Right atrium auricular region (tissue), 2 donors: ENCODE results near the gene TNRC6C. TPM values are rescaled to one million over a fixed set of nuclear protein-coding genes. Genes with fewer than 3 reads are reported as not detected.
"Not testable (repeated sequence)": the region's sequence is repeated elsewhere in the genome, so short reads cannot be mapped to it uniquely, and the experiment has no call there.

Experiments used
- DNase-seq: peaks from one replicate; pipeline ENCODE4 v3.0.0-alpha.2; 2019; ENCODE audit warnings: low spot score
- H3K27ac ChIP-seq, 2 donors: fragments of 200-600 bp; sonication (generic); 1 replicate in 1 of 2; 2 replicates in 1 of 2; pipeline ENCODE4 v1.5.1; 2016 to 2019
- H3K27me3 ChIP-seq, 2 donors: fragments of 200-600 bp; sonication (generic); one replicate each; pipeline versions ENCODE4 v1.5.1 to v1.6.0; 2017 to 2019
- H3K36me3 ChIP-seq: fragments of 200-600 bp; sonication (generic); one replicate; pipeline ENCODE4 v1.5.1; 2016
- H3K4me1 ChIP-seq, 2 donors: fragments of 200-600 bp; sonication (generic); one replicate each; pipeline versions ENCODE4 v1.5.1 to v1.6.0; 2017 to 2019
- H3K4me3 ChIP-seq, 2 donors: fragments of 200-600 bp; sonication (generic); 1 replicate in 1 of 2; 2 replicates in 1 of 2; pipeline ENCODE4 v1.5.1; 2017 to 2019; ENCODE audit warnings: mild to moderate bottlenecking in 1 of 2, moderate library complexity in 1 of 2
- H3K9me3 ChIP-seq, 2 donors: fragments of 200-600 bp; sonication (generic); one replicate each; pipeline ENCODE4 v1.5.1; 2019
- CTCF ChIP-seq, 2 donors: fragments of 200-600 bp; sonication (generic); IDR thresholded peaks; one replicate each; pipeline ENCODE4 v1.5.1; 2019; ENCODE audit warnings: antibody characterized with exemption in 2 of 2
- total RNA-seq, 2 donors: library from RNA; depleted of rRNA; stranded (reverse); fragments of >200 nt; gene quantifications; one replicate each; pipeline ENCODE4 v1.1.0, GENCODE V29; 2016

TNRC6C gene
- total RNA-seq, 2 donors from 2014 or later, result 8.7 to 13.0 TPM

- Histone ChIP-seq H3K4me1 (peaks cover 0 to 24% of the 10 kb centered on the region in 2 donors), H3K27me3 (no peaks in the 10 kb centered on the region), H3K4me3 (no peak overlapping the region), H3K27ac (peak overlapping the region in 1 of 2 donors; percentile 26), H3K36me3 (no peaks in the 10 kb centered on the region), H3K9me3 (no peaks in the 10 kb centered on the region)
- no peak for DNase-seq
- no peak for TF ChIP-seq CTCF (IDR thresholded peaks at IDR 0.05)
These were observed 155.6 kb downstream of the TNRC6C start for GRCh38 chr17:78113804-78114785.

- Histone ChIP-seq H3K4me1 (peaks cover 0 to 24% of the 10 kb centered on the region in 2 donors), H3K27ac (peak overlapping the region; percentile 26 to 36)
- no peak for DNase-seq
These were observed 156.6 kb downstream of the TNRC6C start for GRCh38 chr17:78114831-78115723.

DNA sequence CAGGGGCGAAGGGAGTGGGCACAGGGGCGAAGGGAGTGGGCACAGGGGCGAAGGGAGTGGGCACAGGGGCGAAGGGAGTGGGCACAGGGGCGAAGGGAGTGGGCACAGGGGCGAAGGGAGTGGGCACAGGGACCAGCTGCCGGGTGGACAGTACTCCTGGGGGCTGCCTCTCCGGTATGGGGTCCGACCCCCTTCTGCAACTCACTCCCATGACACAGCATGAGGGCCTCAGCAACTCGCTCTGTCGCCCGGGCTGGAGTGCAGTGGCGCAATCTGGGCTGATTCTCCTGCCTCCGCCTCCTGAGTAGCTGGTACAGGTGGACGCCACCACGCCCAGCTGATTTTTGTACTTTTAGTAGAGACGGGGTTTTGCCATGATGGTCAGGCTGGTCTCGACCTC, 157.3 kb downstream of the TNRC6C start:
- H3K27me3 ChIP-seq, H3K36me3 ChIP-seq, H3K9me3 ChIP-seq, H3K27ac ChIP-seq, DNase-seq, H3K4me3 ChIP-seq: not testable (repeated sequence)
- H3K4me1 ChIP-seq, result peaks cover 0 to 18% of the 10 kb centered on the region in 2 donors

More at GRCh38 chr17:78114831-78115723, 156.6 kb downstream of the TNRC6C start:
- TF ChIP-seq CTCF (IDR thresholded peaks at IDR 0.05), result no peak
- Histone ChIP-seq H3K9me3 (no peaks in the 10 kb centered on the region), H3K27me3 (no peaks in the 10 kb centered on the region), H3K4me3 (no peak overlapping the region), H3K36me3 (no peaks in the 10 kb centered on the region)

- Histone ChIP-seq H3K27me3 (no peaks in the 10 kb centered on the region), H3K27ac (no peak overlapping the region), H3K4me3 (no peak overlapping the region), H3K4me1 (peaks cover 0 to 12% of the 10 kb centered on the region in 2 donors), H3K36me3 (no peaks in the 10 kb centered on the region), H3K9me3 (no peaks in the 10 kb centered on the region)
- no peak for TF ChIP-seq CTCF (IDR thresholded peaks at IDR 0.05)
- DNase-seq, result no peak
These were observed 157.9 kb downstream of the TNRC6C start for GRCh38 chr17:78116411-78116810.

DNA sequence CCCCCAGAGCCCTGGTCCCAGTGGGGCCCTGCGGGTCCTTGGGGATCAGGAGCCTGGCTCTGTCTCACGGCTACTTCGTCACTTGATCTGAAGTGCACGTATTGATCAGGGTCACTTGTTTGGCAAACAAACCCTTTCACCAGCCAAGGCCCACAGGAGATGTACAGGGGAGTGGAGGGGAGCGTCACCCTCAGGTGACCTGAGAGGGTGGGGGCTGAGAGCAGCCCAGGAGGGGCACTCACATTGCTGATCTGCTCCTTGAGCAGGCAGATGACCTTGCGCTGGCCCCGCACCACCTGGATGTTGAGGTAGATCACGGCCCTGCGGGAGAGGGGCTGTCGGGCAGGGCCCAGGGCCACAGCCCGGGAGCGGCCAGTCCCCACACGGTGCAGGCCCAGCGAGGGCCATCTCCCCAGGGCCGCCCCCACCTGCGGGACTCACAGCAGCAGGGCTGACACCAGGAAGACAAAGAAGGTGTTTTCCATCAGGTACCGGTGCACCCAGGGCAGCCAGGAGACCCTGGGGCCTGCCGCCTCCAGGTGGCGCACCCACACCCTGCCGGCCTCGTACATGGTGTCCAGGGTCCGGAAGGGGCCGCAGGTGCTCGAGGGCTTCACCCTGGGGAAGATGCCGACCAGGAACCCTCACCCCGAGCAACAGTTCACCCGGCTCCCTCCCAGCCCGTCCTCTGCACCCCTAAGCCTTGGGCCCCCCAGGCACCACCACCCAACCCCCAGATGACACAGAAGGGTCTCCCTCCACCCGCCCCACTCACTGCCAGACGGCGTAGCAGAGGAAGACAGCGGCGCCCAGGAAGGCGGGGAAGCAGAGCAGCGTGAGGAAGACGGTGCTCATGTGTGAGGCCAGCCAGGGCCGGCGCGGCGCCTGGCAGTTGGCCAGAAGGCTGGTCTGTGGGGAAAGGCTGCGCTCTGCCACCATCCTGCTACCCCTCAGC, 158.8 kb downstream of the TNRC6C start:
- no peak for DNase-seq
- Histone ChIP-seq H3K9me3 (no peaks in the 10 kb centered on the region), H3K4me3 (no peak overlapping the region), H3K27ac (no peak overlapping the region), H3K27me3 (no peaks in the 10 kb centered on the region), H3K4me1 (peaks cover 0 to 9% of the 10 kb centered on the region in 2 donors), H3K36me3 (peaks cover 3% of the 10 kb centered on the region)
- TF ChIP-seq CTCF (IDR thresholded peaks at IDR 0.05), result peak in 1 of 2 donors; percentile 37
